ENCODE measurements around the gene RBFOX1.

Gene RBFOX1

GRCh38 chr16:7420079-7420478, 87.4 kb downstream of the RBFOX1 start:
- no peak for DNase-seq (ENCODE audit: low spot score)

- no peak for DNase-seq (ENCODE audit: low spot score)
Observed at GRCh38 chr16:7420843-7421242, 88.2 kb downstream of the RBFOX1 start.

GRCh38 chr16:7421578-7421977, 88.9 kb downstream of the RBFOX1 start:
- DNase-seq (ENCODE audit: low spot score), result no peak

GRCh38 chr16:7422036-7422888, 89.6 kb downstream of the RBFOX1 start:
- DNase-seq (ENCODE audit: low spot score), result no peak

GRCh38 chr16:7423434-7424044, 90.9 kb downstream of the RBFOX1 start:
- no peak for DNase-seq (ENCODE audit: low spot score)

GRCh38 chr16:7426161-7426560, 93.5 kb downstream of the RBFOX1 start:
- no peak for DNase-seq (ENCODE audit: low spot score)

GRCh38 chr16:7431723-7432122, 99.1 kb downstream of the RBFOX1 start:
- no peak for DNase-seq (ENCODE audit: low spot score)

- DNase-seq (ENCODE audit: low spot score), result no peak
Observed at GRCh38 chr16:7436306-7436705, 103.7 kb downstream of the RBFOX1 start.

GRCh38 chr16:7437135-7437804, 104.6 kb downstream of the RBFOX1 start:
- DNase-seq (ENCODE audit: low spot score), result no peak

GRCh38 chr16:7437843-7438242, 105.2 kb downstream of the RBFOX1 start:
- DNase-seq (ENCODE audit: low spot score), result no peak

- no peak for DNase-seq (ENCODE audit: low spot score)
Observed at GRCh38 chr16:7438601-7439000, 106.0 kb downstream of the RBFOX1 start.

- no peak for DNase-seq (ENCODE audit: low spot score)
Observed at GRCh38 chr16:7439518-7439917, 106.9 kb downstream of the RBFOX1 start.

- no peak for DNase-seq (ENCODE audit: low spot score)
Observed at GRCh38 chr16:7440886-7441400, 108.3 kb downstream of the RBFOX1 start.

GRCh38 chr16:7442050-7442449, 109.4 kb downstream of the RBFOX1 start:
- DNase-seq (ENCODE audit: low spot score), result no peak

GRCh38 chr16:7443142-7443541, 110.5 kb downstream of the RBFOX1 start:
- no peak for DNase-seq (ENCODE audit: low spot score)

GRCh38 chr16:7443648-7444365, 111.2 kb downstream of the RBFOX1 start:
- DNase-seq (ENCODE audit: low spot score), result no peak

GRCh38 chr16:7449306-7449705, 116.7 kb downstream of the RBFOX1 start:
- no peak for DNase-seq (ENCODE audit: low spot score)

GRCh38 chr16:7449808-7450207, 117.2 kb downstream of the RBFOX1 start:
- no peak for DNase-seq (ENCODE audit: low spot score)

- no peak for DNase-seq (ENCODE audit: low spot score)
Observed at GRCh38 chr16:7450440-7450839, 117.8 kb downstream of the RBFOX1 start.

GRCh38 chr16:7452090-7452489, 119.4 kb downstream of the RBFOX1 start:
- DNase-seq (ENCODE audit: low spot score), result no peak

GRCh38 chr16:7456211-7456610, 123.6 kb downstream of the RBFOX1 start:
- no peak for DNase-seq (ENCODE audit: low spot score)

- DNase-seq (ENCODE audit: low spot score), result no peak
Observed at GRCh38 chr16:7458144-7458543, 125.5 kb downstream of the RBFOX1 start.
